SH-SY5Y (cell line): ENCODE data around the gene HEATR9.

ENCODE experiments used
- GATA2 ChIP-seq: IDR thresholded peaks from 2 replicates; pipeline ENCODE4 v1.6.1; 2011; ENCODE audit warnings: mild to moderate bottlenecking, low read depth, low read length
- GATA3 ChIP-seq: IDR thresholded peaks from 2 replicates; pipeline ENCODE4 v1.6.1; 2011; ENCODE audit warnings: low read depth, mild to moderate bottlenecking, low read length, moderate library complexity

GRCh38 chr17:35906926-35907637 lies 38.4 kb upstream of the HEATR9 start:
- TF ChIP-seq GATA3 (no peak), GATA2 (no peak)
